ENCODE results near the gene TAOK3.

Gene TAOK3

DNA sequence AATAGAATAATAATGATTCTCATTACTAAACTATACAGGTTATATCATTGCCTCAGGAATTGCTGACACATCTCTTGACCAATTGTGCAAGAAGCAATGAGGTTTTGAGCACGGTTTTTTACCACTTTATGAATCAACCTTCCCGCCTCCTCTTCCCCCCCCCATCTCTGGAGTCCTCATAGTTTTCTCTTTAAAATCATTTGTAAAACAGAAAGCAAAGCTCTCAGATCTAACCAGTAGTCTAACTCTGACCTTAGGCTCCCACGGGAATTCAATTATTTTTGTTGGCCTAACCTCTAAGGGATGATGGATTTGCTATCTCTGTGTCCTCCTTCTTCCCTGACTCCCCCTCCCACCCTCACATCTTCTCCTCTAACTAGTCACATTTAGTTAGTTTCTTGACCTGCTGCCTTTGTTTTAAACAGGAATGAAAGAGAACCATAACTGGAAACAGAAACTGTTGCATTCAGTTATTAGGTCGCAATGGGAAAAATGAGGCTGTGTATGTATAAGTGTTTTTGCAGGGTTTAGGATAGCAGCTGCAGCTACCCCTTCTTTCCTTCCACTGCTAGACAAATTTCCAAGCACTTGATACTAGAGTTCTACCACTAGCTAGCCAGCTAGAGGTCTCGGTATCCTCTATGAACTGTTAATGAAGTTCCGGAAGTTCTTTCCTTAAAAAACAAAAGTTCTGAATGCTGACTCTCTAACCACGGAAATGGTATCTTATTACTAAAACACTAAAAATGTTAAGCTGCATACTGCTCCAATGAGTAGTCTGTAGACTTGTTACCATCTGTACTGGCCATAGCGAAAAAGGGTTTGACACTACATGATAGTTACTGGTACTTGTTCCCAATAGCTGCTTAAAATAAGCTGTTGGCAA is 65.4 kb downstream of the TAOK3 start:
- Histone ChIP-seq H3K4me1 (ENCODE audit: low read length) (peaks cover 44% of the 10 kb centered on the region), H3K27me3 (ENCODE audit: low read depth, low read length) (no peaks in the 10 kb centered on the region), H3K36me3 (replicated peaks; ENCODE audit: low read depth, low read length) (no peaks in the 10 kb centered on the region), H4K20me1 (ENCODE audit: insufficient read depth, low read length) (no peaks in the 10 kb centered on the region), H3K9ac (ENCODE audit: low read length) (peak overlapping the region; percentile 21; the same call in 1 of the 2 replicates), H3K27ac (ENCODE audit: low read length) (peak overlapping the region; percentile 22), H2AFZ (ENCODE audit: low read depth, low read length) (peak overlapping the region; percentile 33; the same call in 1 of the 2 replicates), H3K9me3 (ENCODE audit: insufficient read depth, low read length) (no peaks in the 10 kb centered on the region), H3K4me2 (ENCODE audit: low read length) (peak overlapping the region; percentile 80), H3K79me2 (ENCODE audit: low read length) (no peaks in the 10 kb centered on the region), H3K4me3 (ENCODE audit: low read length) (peak overlapping the region; percentile 51)
- TF ChIP-seq, protein P1, sequence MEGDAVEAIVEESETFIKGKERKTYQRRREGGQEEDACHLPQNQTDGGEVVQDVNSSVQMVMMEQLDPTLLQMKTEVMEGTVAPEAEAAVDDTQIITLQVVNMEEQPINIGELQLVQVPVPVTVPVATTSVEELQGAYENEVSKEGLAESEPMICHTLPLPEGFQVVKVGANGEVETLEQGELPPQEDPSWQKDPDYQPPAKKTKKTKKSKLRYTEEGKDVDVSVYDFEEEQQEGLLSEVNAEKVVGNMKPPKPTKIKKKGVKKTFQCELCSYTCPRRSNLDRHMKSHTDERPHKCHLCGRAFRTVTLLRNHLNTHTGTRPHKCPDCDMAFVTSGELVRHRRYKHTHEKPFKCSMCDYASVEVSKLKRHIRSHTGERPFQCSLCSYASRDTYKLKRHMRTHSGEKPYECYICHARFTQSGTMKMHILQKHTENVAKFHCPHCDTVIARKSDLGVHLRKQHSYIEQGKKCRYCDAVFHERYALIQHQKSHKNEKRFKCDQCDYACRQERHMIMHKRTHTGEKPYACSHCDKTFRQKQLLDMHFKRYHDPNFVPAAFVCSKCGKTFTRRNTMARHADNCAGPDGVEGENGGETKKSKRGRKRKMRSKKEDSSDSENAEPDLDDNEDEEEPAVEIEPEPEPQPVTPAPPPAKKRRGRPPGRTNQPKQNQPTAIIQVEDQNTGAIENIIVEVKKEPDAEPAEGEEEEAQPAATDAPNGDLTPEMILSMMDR (IDR thresholded peaks at IDR 0.05; ENCODE audit: low read depth, low read length) = no peak
- no peak for TF ChIP-seq EZH2phosphoT487 (IDR thresholded peaks at IDR 0.05; ENCODE audit: low read depth)

DNA sequence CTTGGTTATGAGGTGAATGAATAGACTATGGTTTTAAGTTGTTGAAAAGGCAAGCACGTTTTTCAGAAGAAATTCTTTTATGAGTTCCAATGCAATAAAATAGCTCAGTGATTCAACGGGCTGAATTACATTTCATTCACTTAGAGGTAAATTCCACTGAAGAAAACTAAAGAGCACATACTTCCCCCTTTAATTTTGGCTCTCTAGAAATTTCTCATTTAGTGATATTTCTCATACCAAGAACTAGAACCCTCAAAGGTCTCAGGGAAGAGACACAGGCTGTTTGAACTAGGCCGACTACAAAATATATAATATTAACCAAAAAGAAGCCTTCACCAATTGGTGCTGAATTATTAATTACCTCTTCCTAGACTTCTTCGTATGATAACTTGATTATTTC is 68.6 kb downstream of the TAOK3 start:
- H3K4me2 ChIP-seq (ENCODE audit: low read length) = peak overlapping the region; percentile 6
- peak overlapping the region; percentile 26; the same call in 1 of the 2 replicates for H3K27ac ChIP-seq (ENCODE audit: low read length)
- H3K4me3 ChIP-seq (ENCODE audit: low read length) = no peak overlapping the region
- no peaks in the 10 kb centered on the region for H4K20me1 ChIP-seq (ENCODE audit: insufficient read depth, low read length)
- no peaks in the 10 kb centered on the region for H3K36me3 ChIP-seq (replicated peaks; ENCODE audit: low read depth, low read length)
- no peaks in the 10 kb centered on the region for H3K27me3 ChIP-seq (ENCODE audit: low read depth, low read length)
- H3K9me3 ChIP-seq (ENCODE audit: insufficient read depth, low read length) = no peaks in the 10 kb centered on the region
- H2AFZ ChIP-seq (ENCODE audit: low read depth, low read length) = no peak overlapping the region
- no peaks in the 10 kb centered on the region for H3K79me2 ChIP-seq (ENCODE audit: low read length)
- no peak for TF ChIP-seq EZH2phosphoT487 (IDR thresholded peaks at IDR 0.05; ENCODE audit: low read depth)
- TF ChIP-seq, protein P1 (IDR thresholded peaks at IDR 0.05; ENCODE audit: low read depth, low read length) = no peak
- H3K4me1 ChIP-seq (ENCODE audit: low read length) = peaks cover 48% of the 10 kb centered on the region
- no peak overlapping the region for H3K9ac ChIP-seq (ENCODE audit: low read length)

DNA sequence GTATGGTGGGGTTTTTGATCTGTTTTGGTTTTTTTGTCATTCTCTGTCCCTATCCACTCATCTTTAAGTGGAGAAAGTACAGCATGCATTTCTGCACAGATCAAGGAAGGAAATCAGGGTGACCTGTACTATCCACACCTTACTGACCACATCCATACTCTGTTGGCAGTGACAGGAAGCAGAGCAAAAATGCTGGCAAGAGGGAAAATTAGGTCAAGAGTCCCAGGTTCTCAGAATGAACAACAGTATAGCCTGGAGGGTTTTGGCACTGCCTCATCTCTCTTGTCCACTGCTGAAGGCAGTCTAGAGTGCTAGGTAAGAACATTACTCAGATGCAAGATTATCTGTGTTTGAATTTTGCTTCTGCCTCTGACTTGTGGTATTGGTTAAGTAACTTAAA is 70.7 kb downstream of the TAOK3 start:
- Histone ChIP-seq H3K27ac (ENCODE audit: low read length) (no peak overlapping the region), H3K9me3 (ENCODE audit: insufficient read depth, low read length) (no peaks in the 10 kb centered on the region), H2AFZ (ENCODE audit: low read depth, low read length) (no peak overlapping the region), H3K4me1 (ENCODE audit: low read length) (peaks cover 33% of the 10 kb centered on the region), H3K36me3 (replicated peaks; ENCODE audit: low read depth, low read length) (no peaks in the 10 kb centered on the region), H3K79me2 (ENCODE audit: low read length) (no peaks in the 10 kb centered on the region), H3K4me2 (ENCODE audit: low read length) (no peak overlapping the region), H3K9ac (ENCODE audit: low read length) (no peak overlapping the region), H3K27me3 (ENCODE audit: low read depth, low read length) (no peaks in the 10 kb centered on the region), H3K4me3 (ENCODE audit: low read length) (no peak overlapping the region), H4K20me1 (ENCODE audit: insufficient read depth, low read length) (no peaks in the 10 kb centered on the region)
- no peak for TF ChIP-seq EZH2phosphoT487 (IDR thresholded peaks at IDR 0.05; ENCODE audit: low read depth)
- TF ChIP-seq, protein P1 (IDR thresholded peaks at IDR 0.05; ENCODE audit: low read depth, low read length) = no peak

DNA sequence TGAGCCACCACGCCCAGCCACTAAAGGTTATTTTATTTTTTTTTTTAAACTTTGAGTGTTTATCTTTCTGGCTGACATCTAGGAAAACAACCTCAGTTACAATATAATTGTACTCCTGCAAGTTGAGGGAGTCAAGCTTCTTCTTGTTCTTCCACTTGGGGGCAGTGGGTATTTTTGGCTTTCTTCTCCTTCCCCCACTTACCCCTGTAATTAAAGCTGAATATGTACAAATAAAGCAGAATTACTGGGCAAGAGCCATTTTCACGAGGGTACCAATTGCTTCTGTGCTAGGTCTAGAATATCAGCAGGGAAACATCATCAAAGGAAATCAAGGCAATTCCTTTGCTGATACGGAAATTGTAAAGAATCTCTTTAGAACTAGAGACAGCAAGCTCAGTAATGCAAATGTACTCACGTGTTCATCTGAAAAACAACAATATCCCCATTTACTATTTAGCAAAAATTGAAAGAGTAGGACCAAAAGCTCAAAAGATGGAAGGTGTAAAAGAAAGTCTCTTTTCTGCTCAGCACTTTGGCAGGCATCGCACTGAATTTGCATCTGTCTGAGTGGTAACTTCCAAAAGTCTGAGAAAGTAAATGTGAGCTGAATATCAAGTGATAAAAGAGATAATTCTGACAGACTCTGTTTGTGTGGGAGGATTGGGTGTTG is 72.8 kb downstream of the TAOK3 start:
- no peaks in the 10 kb centered on the region for H3K79me2 ChIP-seq (ENCODE audit: low read length)
- peaks cover 27% of the 10 kb centered on the region for H3K4me1 ChIP-seq (ENCODE audit: low read length)
- no peaks in the 10 kb centered on the region for H3K9me3 ChIP-seq (ENCODE audit: insufficient read depth, low read length)
- H3K36me3 ChIP-seq (replicated peaks; ENCODE audit: low read depth, low read length) = no peaks in the 10 kb centered on the region
- H3K4me3 ChIP-seq (ENCODE audit: low read length) = no peak overlapping the region
- TF ChIP-seq, protein P1 (IDR thresholded peaks at IDR 0.05; ENCODE audit: low read depth, low read length) = peak; percentile 28; the same call in 1 of the 2 replicates
- TF ChIP-seq EZH2phosphoT487 (IDR thresholded peaks at IDR 0.05; ENCODE audit: low read depth) = no peak
- no peaks in the 10 kb centered on the region for H3K27me3 ChIP-seq (ENCODE audit: low read depth, low read length)
- no peak overlapping the region for H3K4me2 ChIP-seq (ENCODE audit: low read length)
- H2AFZ ChIP-seq (ENCODE audit: low read depth, low read length) = no peak overlapping the region
- H3K9ac ChIP-seq (ENCODE audit: low read length) = no peak overlapping the region
- no peak overlapping the region for H3K27ac ChIP-seq (ENCODE audit: low read length)
- no peaks in the 10 kb centered on the region for H4K20me1 ChIP-seq (ENCODE audit: insufficient read depth, low read length)
